Activated T-helper 9 cell treated with anti-CD3 and anti-CD28 coated beads, Interleukin-2, amount 50 U/mL, for 16 hours (primary cell): Measurements from ENCODE around the gene RARRES2.

ENCODE experiments used
- DNase-seq: peaks from one replicate; pipeline ENCODE4 v3.0.0-alpha.2; 2020; ENCODE audit warnings: low read depth

RARRES2 gene

DNA sequence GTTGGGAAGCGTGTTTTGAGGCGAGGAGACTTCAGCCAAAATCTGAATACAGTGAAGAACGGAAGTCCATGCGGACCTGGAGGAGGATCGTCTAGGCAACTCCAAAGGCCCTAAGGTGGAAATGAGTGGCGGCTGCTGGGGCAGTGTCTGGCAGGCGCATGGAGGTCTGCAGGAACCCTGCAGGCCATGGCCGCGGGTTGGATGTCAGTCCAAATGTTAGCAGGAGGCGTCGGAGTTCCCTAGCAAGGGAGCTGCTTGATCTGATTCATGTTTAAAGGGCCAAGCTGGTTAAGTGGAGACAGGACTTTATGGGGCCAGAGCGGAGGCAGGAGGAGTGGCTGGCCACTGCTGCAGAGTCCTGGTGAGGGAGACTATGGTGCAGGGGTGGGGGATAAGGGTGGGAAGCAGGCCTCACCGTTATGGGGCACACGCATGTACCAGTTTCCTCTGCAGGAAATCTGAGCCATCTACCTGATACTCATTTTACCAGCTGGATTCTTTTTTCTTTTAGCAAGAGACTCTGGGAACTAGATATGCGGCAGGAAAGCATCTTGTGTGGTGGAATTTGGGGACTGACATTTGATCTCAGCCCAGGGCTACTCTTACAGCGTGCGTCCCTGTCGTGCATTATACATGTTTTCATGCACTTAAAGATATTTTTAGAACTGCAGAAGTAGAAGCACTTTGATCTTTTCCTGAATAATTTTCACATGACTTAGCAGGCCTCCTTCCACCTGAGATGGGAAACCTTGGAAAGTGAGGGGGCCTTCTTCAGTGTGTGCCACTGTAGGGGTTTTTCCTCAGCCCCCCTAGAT lies 20.6 kb upstream of the RARRES2 start:
- no peak for DNase-seq

DNA sequence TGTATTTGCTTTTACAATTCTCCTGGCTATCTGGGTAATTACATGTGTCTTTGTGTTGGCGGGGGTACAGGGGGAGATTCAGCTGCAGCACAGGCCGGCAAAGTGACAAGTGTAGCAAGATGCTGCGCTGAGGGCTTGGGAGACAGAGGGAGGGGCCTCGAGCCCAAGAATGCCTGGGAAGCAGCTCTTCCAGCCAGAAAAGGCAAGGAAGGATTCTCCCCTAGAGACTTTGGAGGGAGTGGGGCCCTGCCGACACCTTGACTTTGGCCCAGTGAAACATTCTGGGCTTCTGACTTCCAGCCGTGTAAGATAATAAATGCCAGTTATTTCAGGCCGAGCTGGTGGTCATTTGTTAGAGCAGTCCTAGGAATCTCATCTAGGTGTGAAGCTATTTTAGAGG lies 20.0 kb upstream of the RARRES2 start:
- no peak for DNase-seq

DNA sequence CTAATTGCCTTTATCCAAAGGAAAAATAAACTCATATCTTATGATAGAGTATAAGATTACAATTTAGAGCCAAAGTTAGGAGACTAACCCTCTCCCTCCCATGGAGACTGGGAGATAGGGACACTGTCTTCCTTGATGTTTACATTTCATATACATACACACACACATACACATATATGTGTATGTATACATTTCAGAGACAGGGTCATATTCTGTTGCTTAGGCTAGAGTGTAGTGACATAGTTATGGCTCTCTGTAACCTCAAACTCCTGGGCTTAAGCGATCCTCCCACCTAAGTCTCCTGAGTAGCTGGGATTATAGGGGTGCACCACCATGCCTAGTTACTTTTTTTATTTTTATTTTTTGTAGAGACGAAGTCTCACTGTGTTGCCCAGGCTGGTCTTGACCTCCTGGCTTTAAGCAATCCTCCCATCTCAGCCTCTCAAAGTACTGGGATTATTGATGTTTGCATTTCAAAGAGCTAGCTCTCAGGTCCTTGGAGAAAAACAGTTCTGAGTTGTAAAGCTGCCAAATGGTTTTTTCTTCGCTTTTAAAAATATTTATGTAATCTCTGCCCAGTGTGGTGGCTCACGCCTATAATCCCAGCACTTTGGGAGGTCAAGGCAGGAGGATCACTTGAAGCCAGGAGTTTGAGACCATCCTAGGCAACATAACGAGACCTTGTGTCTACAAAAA lies 19.1 kb upstream of the RARRES2 start:
- no peak for DNase-seq

DNA sequence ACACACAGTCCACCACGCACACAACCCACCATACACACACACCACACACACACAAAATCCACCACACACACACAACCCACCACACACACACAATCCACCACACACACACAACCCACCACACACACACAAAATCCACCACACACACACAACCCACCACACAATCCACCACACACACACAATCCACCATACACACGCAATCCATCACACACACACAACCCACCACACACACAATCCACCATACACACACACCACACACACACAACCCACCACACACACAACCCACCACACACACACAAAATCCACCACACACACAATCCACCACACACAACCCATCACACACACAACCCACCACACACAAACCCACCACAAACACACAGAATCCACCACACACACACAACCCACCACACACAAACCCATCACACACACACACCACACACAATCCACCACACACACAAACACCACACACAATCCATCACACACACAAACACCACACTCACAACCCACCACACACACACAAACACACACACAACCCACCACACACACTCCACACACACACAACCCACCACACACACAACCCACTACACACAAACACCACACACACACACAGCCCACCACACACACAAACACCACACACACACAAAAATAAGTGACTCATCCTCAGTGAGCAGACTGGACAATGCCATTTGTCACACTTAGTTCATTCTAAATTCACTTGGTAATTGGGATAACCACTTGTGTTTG lies 18.4 kb upstream of the RARRES2 start:
- no peak for DNase-seq

GRCh38 chr7:150358988-150359621 lies 17.7 kb upstream of the RARRES2 start:
- no peak for DNase-seq

DNA sequence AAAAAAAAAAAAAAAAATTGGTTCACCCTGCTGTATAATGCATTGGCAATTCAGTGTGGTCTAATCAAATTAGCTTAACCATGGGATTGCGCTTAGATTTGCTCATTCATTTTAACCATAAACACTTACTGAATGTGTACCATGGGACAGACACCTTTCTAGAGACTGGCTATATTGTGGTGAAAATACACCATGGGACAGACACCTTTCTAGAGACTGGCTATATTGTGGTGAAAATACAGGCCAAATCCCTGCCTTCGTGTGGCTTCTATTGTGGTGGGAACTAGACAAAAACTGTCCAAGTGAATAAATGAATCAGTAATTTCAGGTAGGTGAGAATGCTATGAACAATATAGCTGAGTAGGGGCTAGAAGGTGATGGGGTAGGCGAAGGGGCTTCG lies 17.0 kb upstream of the RARRES2 start:
- no peak for DNase-seq

- no peak for DNase-seq
Measured at GRCh38 chr7:150357771-150358427, 16.5 kb upstream of the RARRES2 start.

- DNase-seq, result peak; percentile 50
Measured at GRCh38 chr7:150357270-150357669, 15.8 kb upstream of the RARRES2 start.

- no peak for DNase-seq
Measured at GRCh38 chr7:150356265-150356897, 15.0 kb upstream of the RARRES2 start.

DNA sequence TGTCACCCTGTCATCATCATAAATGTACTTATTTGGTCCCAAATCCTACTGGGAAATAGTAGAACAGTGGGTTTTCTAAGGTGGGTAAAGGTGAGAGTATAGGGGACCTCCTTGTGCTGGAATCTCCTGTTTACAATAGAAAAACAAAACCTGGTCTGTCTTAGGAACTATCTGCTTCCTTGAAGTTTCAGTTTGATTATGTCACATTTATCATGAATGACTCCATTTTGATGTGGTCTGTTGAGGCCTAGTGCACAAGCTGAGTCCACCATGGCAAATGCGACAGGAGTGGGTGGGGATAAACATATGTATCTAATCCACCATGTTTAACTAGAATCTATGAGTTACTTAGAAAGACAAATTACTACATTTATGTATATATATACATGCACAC lies 14.2 kb upstream of the RARRES2 start:
- no peak for DNase-seq

DNA sequence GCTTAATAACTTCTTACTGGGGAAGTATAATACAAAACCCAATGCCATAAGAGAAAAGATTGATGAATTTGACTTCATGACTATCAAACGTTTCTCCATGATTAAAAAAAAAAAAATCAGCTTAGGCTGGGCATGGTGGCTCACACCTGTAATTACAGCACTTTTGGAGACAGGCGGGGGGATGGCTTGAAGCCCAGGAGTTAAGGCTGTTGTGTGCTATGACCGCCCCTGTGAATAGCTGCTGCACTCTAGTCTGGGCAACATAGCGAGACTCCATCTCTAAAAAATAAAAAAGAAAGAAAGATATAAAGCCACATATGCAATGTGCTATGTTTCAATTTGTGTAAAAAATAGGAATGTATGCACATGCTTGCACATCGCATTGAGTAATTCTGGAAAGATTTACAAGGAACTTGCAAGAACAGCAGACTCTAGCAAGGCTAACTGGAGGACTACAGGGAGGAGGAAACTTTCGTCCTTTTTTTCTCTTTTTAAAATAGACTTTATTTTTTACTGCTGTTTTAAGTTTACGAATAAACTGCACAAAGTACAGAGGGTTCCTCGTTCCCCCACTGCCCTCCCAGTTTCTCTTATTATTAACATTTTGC lies 10.3 kb upstream of the RARRES2 start:
- no peak for DNase-seq

DNA sequence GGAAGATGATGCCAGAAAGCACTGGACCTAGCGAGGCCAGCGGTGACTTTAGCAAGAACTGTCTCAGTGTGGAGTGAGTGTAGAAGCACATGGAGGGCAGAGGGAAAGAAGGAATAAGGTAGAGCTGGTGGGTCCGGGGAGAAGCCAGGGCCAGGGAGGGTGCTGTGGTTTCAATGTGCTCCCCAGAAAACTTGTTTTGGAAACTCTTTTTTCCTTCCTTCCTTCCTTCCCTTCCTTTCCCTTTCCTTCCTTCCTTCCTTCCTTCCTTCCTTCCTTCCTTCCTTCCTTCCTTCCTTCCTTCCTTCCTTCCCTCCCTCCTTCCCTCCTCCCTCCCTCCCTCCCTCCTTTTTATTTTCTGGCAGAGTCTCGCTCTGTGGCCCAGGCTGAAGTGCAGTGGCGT lies 5.5 kb upstream of the RARRES2 start:
- no peak for DNase-seq

GRCh38 chr7:150345012-150345411 lies 3.6 kb upstream of the RARRES2 start:
- no peak for DNase-seq

GRCh38 chr7:150344299-150344698 lies 2.9 kb upstream of the RARRES2 start:
- DNase-seq, result no peak

DNA sequence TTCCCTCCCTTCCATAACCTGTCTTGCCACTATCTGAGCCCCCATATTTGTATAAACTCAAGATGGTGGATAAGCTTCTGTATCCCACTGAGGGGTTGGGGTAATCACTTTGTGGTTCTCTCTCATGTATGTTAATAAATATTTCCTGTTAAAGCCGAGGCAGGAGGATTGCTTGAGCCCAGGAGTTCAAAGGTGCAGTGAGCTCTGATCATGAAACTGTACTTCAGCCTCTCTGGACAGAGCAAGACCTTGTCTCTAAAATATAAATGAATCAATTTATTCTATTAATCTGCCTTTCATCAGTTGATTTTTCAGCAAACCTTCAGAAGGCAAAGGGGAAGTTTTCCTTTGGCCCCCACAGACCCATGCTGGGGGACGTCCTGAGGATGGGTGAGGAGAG lies 1.8 kb upstream of the RARRES2 start:
- no peak for DNase-seq

- DNase-seq, result no peak
Measured at GRCh38 chr7:150342121-150342408, 636 bp upstream of the RARRES2 start.

- DNase-seq, result no peak
Measured at GRCh38 chr7:150340875-150341262, 560 bp downstream of the RARRES2 start.

- no peak for DNase-seq
Measured at GRCh38 chr7:150340024-150340749, 1.2 kb downstream of the RARRES2 start.

- no peak for DNase-seq
Measured at GRCh38 chr7:150339409-150339809, 2.0 kb downstream of the RARRES2 start.

GRCh38 chr7:150338166-150338829 lies 3.1 kb downstream of the RARRES2 start:
- no peak for DNase-seq
